ENCODE data around the gene DESI2.

GRCh38 chr1:244633140-244633539, 19.8 kb upstream of the DESI2 start:
- TF ChIP-seq, protein P1, sequence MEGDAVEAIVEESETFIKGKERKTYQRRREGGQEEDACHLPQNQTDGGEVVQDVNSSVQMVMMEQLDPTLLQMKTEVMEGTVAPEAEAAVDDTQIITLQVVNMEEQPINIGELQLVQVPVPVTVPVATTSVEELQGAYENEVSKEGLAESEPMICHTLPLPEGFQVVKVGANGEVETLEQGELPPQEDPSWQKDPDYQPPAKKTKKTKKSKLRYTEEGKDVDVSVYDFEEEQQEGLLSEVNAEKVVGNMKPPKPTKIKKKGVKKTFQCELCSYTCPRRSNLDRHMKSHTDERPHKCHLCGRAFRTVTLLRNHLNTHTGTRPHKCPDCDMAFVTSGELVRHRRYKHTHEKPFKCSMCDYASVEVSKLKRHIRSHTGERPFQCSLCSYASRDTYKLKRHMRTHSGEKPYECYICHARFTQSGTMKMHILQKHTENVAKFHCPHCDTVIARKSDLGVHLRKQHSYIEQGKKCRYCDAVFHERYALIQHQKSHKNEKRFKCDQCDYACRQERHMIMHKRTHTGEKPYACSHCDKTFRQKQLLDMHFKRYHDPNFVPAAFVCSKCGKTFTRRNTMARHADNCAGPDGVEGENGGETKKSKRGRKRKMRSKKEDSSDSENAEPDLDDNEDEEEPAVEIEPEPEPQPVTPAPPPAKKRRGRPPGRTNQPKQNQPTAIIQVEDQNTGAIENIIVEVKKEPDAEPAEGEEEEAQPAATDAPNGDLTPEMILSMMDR (IDR thresholded peaks at IDR 0.05), result no peak
- TF ChIP-seq TAF1 (IDR thresholded peaks at IDR 0.05; ENCODE audit: borderline replicate concordance, low read depth, low read length) (no peak), NFIC (IDR thresholded peaks at IDR 0.05; ENCODE audit: borderline replicate concordance) (no peak), YY1 (IDR thresholded peaks at IDR 0.05; ENCODE audit: low read depth) (no peak), JUND (IDR thresholded peaks at IDR 0.05) (no peak)
- TF ChIP-seq, protein P2, sequence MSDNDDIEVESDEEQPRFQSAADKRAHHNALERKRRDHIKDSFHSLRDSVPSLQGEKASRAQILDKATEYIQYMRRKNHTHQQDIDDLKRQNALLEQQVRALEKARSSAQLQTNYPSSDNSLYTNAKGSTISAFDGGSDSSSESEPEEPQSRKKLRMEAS (IDR thresholded peaks at IDR 0.05; ENCODE audit: low read depth), result no peak
